ENCODE measurements around the gene CLNK.

CLNK gene

DNA sequence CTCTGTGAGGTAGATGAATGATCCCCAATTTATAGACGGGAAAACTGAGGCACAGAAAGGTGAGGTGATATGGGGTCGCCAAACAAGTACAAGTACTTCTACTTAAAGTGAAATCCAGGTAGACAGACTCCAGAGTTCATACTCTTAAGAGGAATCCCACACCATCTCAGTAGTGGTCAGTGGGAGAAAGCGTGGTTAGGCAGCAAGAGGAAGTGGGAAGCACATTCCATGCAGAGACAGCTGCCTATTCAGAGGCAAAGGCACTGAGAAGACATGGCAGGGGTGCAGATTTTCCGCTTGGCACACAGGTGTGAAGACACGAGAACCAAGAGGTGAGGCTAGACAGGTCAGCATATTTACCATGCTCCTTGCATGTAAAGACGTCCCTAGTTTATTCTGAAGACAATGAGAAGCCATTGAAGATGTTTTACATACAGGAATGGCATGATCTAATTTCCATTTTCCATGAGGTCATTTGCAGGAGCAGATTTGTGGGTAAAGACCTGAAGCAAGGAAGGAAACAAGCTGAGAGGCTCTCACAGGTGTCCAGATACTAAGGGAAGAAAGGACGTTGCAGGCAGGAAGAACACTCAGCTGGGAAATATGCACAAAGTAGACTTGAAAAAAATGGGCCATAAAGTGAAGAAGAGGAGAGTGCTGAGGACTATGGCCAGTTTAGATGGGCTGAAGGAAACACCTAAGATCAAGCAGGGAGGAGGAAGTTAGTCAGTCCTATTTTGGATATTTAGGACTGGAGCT is 17.3 kb upstream of the CLNK start:
- DNase-seq (ENCODE audit: low read depth): no peak

- no peak for DNase-seq (ENCODE audit: low read depth)
These were observed 16.6 kb upstream of the CLNK start for GRCh38 chr4:10701161-10701560.

DNA sequence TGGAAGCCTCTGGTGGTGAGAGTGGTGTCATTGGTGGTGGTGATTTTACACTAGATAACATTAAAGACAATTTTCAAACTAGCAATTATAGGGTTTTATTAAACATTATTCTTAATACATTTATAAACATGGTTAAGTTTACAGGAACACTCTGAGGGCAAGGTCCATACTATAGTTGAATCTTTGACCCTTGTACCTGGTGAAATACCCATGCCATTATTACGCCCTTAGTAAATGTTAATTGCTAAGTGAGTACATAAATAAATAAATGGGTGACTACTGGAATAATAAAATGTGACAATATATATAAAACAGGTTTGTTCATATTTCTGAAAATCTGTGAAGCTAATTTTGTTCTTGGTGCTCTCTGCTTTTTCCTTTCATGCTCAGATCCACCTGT is 13.6 kb upstream of the CLNK start:
- DNase-seq (ENCODE audit: low read depth): no peak

GRCh38 chr4:10697086-10697485 is 12.5 kb upstream of the CLNK start:
- no peak for DNase-seq (ENCODE audit: low read depth)

DNA sequence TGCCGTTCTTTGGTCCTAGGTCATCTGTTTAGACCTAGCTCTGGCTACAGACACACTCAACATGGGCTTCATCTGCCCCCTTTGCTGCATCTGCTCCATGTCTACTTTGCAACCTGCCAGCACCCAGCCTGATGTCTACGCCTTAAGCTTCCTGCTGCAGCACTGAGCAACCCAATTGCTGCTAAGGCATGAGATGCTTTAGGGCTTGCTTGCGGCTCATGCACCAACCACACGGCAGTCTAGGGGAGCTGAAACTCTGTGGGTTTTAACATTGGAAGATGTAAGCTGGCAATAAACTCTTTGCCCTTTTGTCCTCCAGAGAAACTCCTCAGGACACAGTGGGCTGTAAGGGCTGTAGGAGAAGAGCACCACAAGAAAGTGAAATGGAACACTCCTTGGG is 11.7 kb upstream of the CLNK start:
- DNase-seq (ENCODE audit: low read depth): no peak

DNA sequence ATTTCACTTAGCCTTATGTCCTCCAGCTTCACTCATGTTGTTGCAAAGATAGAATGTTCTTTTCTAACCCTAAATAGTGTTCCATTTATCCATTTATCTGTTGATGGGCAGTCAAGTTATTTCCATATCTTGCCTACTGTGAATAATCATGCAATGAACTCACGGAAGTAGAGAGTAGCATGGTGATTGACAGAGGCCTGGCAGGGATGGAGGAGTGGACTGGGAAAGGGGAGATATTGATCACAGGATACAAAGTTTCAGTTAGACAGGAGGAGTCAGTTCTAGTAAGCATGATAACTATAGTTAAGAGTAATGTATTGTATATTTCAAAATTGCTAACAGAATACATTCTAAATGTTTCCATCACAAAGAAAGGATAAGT is 10.3 kb upstream of the CLNK start:
- no peak for DNase-seq (ENCODE audit: low read depth)

- no peak for DNase-seq (ENCODE audit: low read depth)
These were observed 9.7 kb upstream of the CLNK start for GRCh38 chr4:10694151-10694827.

- DNase-seq (ENCODE audit: low read depth): no peak
These were observed 7.1 kb upstream of the CLNK start for GRCh38 chr4:10691651-10692050.

DNA sequence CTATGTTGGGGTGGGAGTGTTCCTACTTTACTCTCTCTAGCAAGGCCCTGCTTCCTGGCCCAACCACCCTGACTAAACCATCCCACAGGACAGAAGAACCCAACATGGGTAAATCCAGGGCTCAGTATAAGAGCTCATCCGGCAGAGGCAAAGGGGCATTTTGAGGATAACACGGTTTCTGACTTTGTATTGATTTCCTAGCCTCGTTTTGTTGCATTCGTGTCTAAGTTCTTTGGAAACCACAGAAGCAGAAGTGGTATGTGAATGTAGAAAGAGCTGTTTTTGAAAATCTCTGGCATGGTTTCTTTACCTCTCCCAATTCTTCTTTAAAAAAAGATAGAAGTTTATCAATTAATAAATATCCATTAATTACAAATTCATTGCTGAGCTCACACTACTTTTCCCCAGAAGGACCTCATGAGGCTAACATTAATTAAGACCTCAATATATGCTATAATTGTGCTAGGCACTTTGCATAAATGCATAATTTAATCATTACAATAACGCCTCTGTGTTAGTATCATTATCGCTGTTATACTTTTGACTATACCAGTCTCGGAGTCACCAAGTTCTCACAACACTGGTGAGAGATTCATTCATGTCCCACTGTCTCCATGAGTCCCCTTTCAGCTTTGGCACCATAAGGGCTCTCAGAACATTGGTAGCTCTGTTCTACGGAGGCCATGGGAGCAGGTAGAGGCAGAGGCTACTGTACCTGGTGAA is 5.8 kb upstream of the CLNK start:
- no peak for DNase-seq (ENCODE audit: low read depth)

- no peak for DNase-seq (ENCODE audit: low read depth)
These were observed 4.3 kb upstream of the CLNK start for GRCh38 chr4:10688846-10689245.

DNA sequence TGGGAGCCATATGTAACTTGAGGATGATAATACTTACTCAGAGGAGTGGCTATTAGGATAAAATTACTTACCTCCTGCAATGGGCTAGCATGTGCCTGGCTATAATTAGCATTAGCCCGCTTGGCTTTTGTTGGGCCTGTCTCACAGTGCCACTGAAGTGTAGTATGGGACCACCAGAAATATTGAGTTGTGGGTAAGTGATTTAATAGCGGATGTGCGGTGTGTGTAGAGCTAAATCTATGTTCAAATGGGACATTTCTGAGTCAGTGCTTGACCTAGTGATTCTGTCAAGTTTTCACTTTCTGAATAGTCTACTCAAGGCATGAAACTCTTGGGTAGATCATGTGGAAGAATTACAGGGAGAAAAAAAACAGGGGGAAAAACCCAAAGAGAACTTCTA is 3.5 kb upstream of the CLNK start:
- no peak for DNase-seq (ENCODE audit: low read depth)

DNA sequence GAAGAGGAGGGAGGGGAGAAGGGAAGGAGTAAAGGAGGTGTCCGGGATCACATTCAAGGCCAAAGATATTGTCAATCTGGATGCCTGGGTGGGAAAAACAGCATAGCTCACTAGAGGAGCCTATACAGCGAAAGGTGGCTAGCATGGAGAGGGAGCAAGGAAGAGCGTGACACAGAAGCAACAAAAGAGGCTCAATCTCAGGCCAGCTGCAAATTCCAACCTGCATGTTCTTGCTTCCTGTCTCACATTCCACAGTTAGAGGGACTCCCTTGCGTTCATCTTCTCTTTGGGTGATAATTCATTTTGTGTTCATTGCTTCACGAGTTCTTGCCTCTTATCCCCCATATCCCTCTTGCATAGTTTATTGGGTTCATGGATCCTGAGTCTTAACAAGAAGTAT is 3.0 kb upstream of the CLNK start:
- no peak for DNase-seq (ENCODE audit: low read depth)

- DNase-seq (ENCODE audit: low read depth): no peak
These were observed 2.2 kb downstream of the CLNK start for GRCh38 chr4:10682397-10682796.

DNA sequence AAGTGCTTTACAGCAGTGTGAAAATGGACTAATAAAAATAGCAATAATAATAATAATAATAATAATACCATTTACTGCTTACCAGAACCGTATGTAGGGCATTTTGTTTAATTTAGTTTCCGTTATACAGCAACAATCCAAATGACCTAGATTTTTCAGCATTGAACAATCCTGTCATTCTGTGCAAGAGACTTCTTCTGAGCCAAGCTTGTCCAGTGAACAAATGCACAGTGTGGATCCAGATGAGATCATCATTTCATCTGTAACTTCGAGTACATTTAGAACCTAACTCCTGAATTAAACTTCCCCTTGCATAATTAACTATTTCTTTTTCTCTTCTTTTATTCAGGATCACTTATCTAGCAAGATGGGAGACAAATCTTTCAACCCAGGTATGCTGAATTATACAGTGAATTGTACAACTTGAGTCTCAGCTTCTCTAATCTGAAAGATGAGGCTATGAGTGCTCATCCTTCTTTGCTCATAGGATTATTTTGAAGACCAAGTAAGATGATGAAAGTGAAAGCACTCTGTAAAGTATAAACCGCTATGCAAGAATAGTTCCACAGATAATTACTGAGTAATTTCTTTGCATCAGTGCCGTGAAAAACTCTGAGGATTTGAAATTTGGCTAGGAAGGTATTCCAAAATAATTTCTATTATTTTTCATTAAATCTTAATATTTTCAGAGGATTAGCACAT is 6.6 kb downstream of the CLNK start:
- DNase-seq (ENCODE audit: low read depth): no peak

DNA sequence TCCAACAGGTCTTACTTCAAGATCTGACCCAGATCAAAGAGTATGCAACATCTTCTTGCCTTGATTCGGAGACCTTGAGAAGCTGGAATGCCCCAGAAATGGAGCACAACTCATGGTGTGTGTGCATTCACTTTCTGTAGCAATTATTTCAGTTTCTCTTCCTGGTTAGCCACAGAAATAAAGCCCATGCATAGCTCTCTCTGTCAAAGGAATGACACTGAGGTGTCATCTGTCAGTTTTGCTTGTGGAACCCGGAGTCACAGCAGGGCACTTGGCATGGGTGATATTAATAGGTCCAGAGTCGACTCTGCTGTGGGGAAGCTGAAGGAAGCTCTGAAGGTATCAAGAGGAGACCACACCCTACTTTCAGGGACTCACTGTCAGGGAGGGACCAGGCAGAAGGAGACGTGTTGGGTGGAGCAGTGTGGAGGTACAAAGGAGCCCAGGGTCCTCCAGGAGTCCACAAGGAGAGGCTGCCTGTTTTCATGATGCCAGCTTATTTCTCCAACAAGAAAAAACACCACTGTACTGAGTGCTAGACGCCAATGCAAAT is 10.7 kb downstream of the CLNK start:
- no peak for DNase-seq (ENCODE audit: low read depth)

DNA sequence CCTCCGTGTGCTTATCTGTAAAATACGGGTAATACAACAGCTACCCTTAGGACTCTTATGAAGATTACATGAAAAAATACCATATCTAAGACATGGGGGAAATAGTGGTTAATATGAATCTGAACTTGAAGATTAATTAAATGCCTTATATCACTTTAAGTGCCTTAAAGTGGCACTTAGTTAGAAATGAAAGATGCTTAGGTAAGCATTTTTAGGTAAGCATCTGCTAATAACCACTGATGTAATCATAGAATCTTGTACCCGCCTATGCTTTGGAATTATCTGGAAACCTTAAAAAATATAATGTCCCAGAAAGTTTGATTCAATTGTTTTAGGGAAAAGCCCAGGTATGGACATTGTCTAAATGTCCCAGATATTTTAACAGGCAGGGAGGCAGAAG is 12.2 kb downstream of the CLNK start:
- no peak for DNase-seq (ENCODE audit: low read depth)

DNA sequence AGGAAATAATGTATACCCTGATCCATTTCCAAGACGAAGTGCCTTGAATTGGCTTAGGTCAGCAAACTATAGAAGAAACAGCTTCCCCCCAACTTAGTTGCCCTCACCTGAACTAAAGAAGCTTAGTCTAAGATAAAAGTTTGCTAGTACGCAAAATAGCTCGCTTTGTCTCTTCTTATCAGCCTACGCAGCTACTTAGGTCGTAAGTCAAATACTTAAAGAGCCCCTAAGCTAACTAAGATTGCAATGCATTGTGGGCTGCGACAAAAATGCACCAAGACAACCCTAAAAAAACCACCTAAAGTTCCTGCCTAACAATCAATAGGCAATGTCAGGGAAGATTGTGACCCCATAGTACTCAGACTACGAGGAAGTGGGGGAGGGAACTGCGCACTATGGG is 12.8 kb downstream of the CLNK start:
- no peak for DNase-seq (ENCODE audit: low read depth)

DNA sequence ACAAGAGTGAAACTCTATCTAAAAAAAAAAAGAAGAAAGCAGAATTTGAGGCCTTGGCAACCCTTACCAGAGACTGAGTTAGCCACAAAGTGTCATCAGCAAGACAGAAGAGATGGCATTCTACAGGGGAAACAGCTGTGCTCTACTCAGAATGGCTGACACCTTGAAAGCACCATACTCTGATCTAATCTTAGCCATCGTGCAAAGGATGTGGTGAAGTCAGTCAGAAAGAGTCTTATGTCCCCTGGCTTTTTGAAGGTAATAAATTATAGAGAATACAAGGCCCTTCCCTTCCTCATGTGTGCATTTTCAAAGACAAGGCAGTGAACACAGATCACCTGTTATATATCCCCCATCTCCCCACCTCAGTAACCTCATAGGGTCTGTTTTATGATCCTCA is 13.2 kb downstream of the CLNK start:
- DNase-seq (ENCODE audit: low read depth): no peak

- DNase-seq (ENCODE audit: low read depth): no peak
These were observed 14.2 kb downstream of the CLNK start for GRCh38 chr4:10670321-10670720.

DNA sequence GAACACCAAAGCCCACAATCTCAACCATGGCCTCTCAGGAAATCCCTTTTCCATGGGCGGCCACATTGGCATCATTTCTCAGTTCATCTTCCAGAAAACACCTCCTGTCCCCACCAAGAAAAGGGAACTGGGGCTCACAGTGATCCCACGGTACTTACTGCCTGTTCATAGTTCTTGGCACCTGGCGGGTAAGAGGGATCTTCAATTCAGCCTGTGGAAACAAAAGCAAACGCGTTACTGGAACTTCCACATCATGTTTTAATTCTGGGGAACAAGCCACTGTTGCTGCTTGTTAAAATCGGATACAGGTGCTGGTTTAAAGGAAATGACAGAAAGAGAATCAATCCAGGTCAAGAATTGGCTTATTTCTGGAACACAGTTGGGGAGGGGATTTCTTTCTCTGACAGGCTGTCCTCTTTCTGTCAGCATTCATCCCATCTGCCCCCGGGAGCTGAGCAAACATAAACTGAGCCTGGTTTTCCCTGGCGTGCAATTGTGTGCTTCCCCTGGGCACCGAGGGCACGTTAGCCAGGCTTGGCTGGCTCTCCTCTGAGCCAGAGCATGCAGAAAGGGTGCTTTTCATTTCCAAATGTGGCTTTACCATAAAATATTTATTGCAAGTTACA is 16.8 kb downstream of the CLNK start:
- no peak for DNase-seq (ENCODE audit: low read depth)

GRCh38 chr4:10666616-10667015 is 18.0 kb downstream of the CLNK start:
- DNase-seq (ENCODE audit: low read depth): no peak

GRCh38 chr4:10664408-10664807 is 20.2 kb downstream of the CLNK start:
- DNase-seq (ENCODE audit: low read depth): no peak

Data from activated T-helper 1 cell treated with Interleukin-2 at 50 U/mL for 16 hours (primary cell).